GM19467 (cell line): ENCODE data around the gene CFAP100.

ENCODE experiments used
- ATAC-seq: cut with Tn5 transposase; IDR thresholded peaks from one replicate; pipeline ENCODE4 v1.9.1; 2021; ENCODE audit warnings: mild to moderate bottlenecking, moderate library complexity; ENCODE audit not compliant: unreplicated experiment

CFAP100 gene

DNA sequence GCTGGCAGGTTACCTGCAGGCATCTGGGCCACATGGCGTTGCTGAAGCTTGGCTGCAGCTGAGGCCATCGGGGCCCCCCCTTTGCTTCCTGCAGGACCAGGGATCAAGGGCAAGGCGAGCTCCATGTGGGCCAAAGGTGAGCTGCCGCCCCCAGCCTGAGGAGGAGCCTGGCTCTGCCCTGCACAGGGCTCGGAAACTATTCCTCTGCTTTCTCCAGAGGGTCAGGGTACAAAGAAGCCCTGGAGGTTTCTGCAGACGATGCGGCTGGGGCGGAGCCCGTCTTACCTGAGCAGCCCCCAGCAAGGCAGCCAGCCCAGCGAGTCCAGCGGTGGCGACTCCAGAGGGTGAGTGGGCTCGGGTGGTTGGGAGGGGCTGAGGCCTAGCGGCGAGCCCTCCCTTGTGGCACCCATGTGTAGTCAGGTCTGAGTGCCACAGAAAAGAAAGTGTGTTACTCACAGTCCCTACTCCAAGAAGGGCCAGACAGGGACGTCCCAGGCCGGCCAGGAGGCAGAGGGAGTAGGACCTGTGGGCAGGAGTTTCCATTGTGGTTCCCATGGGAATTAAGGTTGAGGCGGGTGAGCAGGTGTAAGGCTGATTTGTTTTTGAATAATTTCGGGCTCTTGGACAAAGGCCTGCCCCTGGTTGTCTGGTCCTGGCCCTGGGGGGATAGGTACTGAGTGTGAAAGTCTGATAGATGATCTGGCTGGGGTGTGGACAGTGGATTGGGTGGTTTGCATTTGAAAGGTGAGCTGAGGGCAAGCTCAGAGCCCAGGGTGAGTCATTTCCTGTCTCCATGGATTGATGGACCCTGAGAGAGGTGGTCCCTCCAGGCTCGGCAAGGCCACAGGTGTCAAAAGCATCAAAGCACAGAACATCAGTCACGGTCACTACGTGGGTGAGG lies 25.4 kb downstream of the CFAP100 start:
- no peak for ATAC-seq

GRCh38 chr3:126421573-126422119 lies 26.9 kb downstream of the CFAP100 start:
- ATAC-seq, result no peak

DNA sequence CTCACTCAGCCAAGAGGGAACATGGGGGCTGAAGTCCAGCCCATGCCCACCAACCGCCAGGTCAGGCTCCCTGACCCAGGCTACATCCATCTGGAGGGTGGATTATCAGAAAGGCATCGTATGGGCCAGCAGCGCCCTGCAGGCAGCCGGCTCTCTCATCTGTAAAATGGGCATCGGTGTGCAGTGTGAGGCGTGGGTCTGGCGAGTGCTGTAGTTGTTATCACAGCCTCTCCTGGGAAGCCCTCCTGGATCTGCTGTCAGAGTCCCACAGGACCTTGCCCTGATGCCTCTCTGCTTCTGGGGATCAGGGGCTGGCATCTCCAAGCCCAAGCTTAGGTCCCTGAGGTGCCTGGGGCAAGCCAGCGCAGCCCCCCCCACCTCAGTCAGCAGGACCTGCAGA lies 27.4 kb downstream of the CFAP100 start:
- ATAC-seq, result no peak

DNA sequence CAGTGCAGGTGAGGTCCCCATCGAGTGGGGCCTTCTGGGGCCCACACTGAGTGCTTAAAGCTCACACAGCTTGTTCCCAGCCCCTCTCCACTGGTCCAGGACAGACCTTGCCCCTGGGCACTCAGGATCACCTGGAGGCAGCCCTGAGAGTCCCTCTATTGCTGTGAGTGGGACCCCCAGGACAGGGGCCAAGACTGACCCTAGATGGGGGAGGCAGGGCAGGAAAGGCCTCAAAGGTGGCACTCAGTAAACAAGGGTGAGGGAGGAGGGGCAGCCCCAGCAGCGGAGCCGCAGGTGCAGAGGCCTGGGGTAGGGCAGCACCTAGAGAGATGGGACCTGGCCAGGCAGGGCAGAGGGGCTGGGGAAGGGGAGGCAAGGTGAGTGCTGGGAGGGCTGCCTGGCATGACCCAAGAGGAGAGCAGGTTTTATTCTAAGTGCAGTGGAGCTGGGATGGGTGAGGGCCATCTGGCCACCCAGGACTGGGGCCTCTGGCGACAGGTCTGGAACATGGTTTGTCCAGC lies 27.9 kb downstream of the CFAP100 start:
- no peak for ATAC-seq

DNA sequence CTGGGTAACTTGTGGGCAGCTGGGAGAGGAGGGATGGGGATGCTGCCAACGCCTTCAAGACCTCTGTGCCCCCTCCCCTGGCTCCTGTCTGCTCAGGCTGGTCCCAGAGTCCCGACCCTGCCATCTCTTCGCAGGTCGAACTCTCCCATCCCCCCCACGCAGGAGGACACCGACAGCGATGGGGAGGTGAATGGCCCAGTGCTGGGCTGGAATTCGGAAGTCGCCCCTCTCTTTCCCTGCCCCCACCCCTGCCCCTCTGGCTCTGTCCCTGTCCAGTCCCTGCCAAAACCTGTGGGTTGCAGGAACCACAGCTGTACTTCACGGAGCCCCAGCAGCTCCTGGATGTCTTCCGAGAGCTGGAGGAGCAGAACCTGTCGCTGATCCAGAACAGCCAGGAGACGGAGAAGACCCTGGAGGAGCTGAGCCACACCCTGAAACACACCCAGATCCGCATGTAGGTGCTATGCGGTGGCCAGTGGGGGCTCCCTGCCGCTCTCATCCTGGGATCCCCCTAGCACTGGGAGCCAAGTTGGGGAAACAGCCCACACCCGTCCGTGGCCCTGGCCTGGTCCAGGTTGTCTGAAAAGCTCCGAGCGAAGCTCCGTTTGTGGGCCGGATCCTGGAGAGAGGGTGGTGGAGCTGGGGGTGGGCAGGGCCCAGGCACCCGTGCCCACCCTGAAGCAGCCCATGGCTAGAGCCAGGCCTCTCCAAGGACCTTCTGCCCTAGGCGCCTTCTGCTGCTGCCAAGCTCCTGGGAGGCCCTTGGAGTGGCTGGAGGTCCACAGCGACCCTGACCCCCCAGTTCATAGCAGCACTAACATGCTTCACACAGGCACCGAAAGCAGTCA lies 28.7 kb downstream of the CFAP100 start:
- ATAC-seq, result no peak

DNA sequence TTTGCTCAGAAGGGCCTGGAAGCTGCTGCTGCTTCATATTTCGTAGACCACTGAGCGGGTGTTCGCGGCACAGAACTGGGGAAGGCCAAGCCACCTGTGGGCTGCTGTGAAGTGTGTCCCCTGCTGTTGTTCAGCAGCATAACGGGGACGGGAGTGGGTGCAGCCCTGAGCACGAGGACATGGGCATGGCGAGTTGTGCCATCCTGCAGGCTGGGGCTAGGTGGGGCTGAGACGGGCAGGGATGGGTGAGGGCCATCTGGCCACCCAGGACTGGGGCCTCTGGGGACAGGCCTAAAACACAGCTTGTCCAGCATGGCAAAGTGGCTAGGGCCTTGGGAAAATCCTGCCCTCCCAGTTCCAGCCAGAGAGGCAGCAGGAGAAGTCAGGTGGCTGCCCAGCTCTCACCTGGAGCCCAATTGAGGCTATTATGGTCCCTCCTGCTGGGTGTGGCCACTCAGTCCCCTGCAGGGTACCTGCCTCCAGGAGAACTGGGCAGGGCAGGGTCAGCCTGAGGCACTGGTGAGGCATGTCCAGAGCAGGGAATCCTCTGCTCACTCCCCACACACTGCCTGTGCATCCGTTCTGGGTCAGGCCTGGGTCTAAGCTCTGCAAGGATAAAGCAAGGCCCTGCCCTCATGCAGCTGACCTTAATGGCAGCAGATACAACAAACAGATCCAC lies 29.5 kb downstream of the CFAP100 start:
- ATAC-seq, result no peak

- no peak for ATAC-seq
Observed at GRCh38 chr3:126424751-126425150, 30.0 kb downstream of the CFAP100 start.

GRCh38 chr3:126431103-126431534 lies 36.4 kb downstream of the CFAP100 start:
- no peak for ATAC-seq

DNA sequence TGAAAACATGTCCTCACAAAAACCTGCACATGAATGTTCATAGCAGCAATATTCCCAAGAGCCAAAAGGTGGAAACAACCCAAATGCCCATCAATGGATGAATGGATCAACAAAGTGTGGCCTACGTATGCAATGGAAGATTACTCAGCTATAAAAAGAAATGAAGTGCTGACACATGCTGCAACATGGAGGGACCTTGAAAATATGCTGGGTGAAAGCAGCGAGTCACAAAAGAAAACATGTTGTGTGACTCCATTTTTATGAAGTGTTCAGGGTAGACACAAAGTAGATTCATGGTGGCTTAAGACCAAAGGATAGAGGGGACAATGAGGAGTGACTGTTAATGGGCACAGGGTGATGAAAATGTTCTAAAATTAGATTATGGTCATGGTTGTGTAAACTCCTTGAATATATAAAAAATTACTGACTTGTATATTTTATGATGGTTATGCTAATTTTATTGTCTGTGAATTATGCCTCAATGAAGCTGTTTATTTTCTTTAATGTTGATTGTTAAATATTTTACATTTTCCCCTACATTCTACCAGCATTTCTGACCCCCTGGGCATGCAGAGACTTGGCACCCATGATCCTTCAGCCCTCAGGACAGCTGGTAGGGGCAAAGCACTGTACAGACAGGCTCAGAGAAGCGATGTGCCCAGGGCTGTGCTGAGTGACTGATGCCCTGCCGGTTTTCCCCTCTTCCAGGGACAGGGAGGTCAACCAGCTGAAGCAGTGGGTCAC lies 37.8 kb downstream of the CFAP100 start:
- ATAC-seq, result no peak

GRCh38 chr3:126433105-126433430 lies 38.4 kb downstream of the CFAP100 start:
- ATAC-seq, result no peak

DNA sequence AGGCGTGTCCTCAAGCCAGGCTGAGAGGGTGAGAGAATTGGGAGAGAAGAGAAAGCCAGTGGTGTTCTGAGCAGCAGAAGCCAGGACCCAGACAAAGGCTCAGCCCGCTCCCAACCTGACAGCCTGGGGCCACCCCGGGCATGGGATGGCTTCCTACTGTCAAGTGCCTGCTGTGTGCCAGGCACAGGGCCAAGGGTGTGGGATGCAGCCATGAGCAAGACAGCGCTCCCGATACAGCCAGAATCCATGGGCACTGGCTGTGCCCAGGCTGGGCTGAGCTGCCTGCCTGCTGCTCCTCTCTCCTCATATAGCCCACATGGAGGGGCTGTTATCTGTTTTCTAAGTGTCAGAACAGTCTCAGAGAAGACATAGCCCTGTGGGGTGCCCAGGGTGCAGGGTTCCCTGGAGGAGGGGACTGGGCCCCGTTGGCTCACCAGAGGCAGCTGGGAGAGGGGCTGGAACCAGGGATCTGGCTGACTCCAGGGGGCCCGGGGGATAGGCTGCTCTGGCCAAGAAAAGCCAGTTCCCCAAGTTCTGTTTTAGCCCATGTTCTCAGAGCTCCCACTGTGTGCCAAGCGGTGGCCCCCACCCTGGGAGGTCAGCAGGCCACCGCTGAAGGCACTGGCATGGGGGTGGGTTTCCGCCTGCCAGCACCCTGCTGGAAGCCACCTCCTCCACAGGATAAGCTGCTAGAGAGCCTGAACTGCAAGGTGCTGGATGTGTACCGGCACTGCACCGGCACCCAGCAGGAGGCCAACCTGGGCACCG lies 39.0 kb downstream of the CFAP100 start:
- no peak for ATAC-seq

DNA sequence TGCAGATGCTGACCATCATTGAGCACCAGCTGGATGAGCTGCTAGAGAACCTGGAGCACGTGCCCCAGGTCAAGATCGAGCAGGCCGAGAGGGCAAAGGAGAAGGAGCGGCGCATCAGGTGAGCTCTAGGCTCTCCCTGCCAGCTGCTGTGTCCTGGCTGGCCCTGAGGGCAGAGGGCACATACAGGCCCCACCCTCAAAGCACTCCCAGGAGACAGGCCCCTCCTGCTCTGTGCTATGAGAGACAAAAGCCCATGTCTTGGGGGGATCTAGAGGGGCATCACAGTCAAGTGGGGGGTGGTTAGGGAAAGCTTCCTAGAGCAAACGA lies 39.5 kb downstream of the CFAP100 start:
- no peak for ATAC-seq

GRCh38 chr3:126434931-126435411 lies 40.3 kb downstream of the CFAP100 start:
- ATAC-seq, result no peak

DNA sequence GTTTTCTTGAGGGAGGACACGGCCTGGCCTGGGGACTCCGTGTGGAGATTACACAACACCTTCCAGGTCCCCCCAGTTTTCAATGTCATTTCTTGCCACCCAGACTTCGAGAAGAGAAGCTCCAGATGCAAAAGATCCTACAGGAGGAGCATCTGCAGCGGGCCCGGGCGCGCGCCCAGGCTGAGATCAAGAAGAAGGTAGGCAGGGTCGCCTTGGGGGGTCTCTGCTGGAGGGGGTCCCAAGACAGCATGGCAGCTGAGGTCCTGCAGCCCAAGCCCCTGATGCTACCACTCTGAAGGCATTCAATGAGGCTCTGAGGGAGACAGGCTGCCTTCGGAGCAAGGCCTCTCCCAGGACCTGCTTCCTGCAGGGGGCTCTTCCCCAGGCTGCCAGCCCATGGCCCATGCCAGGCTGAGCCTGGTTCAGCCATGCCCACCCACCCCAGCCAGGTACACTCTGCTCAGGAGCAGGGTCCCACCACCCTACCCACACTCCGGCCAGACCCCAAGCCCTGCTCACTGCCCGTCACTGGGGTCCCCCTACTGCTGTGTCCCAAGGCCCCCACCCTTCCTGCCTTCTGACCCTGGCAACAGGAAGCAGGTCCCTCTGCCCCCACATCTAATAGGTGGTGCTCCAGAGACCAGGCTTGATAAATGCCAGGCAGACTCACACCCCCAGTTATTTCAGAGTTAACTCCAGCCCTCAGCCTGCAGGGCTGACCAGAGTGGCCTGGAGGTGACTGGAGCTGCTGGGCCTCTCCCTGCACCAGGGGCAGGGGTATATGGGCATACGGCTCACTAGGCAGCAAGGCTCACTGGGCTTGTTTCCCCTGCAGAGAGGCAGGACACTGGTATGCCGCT lies 41.0 kb downstream of the CFAP100 start:
- ATAC-seq, result no peak

DNA sequence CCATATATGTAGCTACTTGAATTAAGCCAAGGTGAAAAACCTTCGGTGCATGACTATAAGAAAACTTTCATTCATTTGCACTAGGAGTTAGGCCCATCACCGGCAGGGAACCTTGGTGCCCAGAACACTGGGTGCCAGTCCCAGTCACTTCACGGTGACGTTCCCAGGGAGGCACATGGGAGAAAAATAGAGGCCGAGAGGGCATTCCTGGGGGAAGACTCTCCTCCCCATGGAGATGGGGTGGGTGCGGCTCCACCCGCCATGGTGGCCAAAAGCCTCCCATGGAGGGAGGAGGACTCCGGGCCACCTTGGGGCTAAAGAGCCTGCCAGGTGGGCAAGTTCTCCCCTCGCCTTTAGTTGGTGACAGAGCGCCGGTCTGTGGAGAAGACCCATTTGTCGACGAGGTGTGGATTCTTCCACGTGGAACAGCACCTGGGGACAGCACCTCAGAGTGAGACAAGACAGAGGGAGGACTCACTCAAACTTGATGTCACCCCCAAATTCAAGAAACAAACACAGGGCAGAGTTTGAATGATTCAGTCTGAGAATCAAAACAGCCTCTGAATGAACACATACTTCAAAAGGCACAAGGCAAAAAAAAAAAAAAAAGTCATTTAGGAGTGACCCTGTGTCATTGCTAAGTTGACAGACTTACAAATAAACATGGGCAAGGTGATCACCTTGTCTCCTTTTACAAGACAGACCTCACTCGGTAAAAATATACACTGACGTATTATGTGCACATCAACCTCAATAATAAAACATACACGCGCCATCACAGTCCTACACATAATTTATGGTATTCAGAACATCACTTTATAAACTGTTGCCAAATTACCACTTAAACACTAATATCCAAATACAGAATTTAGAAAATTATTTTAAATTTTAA lies 42.4 kb downstream of the CFAP100 start:
- no peak for ATAC-seq

DNA sequence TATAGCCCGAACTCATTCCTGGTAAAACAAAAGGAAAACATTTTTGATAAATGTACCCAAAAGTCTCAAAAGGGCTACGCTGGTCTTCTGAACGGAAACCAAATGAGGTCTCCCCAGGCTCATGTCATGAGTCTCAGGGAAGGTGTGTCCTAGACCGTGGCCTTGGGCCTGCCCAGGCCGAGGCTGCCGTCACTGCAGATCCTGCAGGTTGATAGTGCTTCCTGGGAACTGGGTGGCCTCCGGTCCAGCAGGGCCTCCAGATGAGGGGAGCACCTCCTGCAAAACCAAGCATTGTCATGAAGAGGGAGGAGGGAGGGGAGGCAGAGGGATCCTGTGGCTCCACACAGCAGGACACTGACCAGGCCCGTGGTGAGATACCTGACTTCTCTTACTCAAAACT lies 43.5 kb downstream of the CFAP100 start:
- ATAC-seq, result no peak

DNA sequence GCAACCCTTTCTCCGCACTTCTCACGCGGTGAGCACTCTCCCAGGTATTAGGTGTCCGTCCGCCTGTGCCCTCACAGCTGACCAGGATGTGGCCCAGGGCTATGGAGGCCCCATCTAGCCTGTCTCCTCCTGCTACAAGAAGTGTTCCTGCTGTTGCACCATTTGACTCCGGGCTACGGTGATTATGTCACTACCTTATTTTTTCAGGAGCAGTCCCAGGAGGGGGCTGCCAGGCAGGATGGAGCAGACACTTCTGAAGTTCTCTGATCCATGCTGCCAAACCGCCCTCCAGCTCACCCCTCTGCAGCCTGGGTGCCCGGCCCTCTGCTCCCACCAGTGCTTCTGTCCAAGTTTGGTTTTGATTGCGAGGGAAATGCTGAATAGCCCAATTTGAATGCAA lies 44.0 kb downstream of the CFAP100 start:
- no peak for ATAC-seq
